Islet precursor cell (in vitro differentiated cells): ENCODE results near the gene CEP131.

ENCODE experiments used
- DNase-seq: peaks from one replicate; pipeline ENCODE4 v3.0.0-alpha.2; 2018

CEP131 gene

DNA sequence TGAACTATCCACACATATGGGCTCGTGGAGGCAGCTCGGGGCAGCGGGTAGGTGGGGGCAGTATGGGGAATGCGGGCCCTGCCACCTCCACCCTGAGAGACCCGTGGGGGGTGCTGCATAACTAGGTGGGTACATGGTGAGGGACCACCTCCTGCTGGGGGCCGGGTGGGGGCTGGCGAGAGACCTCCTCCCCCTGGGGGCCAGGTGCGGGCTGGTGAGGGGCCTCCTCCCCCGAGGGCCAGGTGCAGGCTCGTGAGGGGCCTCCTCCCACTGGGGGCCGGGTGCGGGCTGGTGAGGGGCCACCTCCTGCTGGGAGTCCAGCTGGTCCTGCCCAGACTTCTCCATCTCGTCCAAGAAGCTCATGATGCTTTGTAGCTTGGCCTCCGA lies 25.4 kb downstream of the CEP131 start:
- no peak for DNase-seq

DNA sequence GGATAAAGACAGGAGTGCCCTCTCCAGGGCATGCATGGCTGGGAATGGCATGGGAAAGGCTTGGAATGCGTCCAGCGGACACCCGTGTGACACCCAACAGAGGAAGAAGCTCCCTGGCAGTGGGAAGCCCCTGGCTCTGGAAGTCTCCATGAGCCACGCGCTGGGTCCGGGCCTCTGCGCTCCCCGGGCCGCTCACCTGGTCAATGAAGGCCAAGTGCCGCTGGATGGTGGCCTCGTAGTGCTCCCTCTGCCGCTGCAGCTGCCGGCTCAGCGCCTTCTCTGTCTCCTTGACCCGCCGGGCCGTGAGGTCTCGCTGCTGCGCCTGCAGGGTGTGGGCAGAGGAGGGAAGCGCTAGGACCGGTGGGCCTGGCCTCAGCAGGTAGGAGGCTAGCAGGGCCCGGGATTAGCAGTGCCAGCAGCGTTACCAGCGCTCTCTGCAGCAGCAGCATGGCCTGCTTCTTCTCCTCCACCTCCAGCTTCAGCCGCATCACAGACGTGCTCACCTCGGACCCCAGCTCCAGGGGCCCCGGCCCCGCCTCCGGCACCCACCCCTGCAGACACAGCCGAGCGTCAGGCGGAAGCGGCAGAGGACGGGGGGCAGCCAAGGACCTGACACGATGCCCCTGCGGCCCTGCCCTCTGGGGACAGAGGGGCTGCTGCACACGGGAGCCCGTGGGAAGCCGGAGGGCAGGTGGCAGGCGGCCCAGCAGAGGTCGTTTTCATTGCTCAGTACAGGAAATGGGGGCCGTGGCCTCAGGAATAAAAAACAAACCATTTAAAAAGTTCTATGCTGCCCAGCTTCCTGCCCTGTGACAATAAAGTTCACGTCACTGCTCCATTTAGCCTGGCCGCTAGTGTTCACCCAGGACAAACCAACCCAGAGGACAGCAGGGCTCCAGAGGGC lies 26.0 kb downstream of the CEP131 start:
- no peak for DNase-seq

DNA sequence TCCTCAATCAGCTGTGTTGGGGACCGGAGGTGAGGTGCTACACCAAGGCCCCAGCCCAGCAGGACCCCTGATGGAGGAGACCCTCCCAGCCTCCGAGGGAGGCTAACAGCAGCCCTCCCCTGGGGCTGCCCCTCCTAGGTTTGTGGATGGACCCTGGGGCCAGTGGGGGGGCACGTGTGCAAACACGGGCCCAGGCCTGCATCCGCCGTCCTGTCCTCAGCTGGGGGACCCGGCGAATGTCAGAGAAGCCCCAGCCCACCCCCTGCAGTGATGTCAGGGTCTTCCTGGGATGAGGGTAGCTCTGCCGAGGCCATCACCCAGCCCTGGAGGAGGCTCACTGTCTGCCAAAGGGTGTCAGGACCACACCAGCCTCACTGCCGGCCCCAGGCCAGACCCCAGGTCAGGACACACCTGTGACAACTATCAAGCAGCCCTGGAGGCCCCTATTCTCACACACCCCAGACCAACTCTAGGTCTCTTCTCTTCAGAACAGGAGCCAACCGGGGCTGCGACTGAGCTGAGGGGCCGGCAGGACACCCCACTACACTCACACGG lies 26.7 kb downstream of the CEP131 start:
- DNase-seq = no peak

DNA sequence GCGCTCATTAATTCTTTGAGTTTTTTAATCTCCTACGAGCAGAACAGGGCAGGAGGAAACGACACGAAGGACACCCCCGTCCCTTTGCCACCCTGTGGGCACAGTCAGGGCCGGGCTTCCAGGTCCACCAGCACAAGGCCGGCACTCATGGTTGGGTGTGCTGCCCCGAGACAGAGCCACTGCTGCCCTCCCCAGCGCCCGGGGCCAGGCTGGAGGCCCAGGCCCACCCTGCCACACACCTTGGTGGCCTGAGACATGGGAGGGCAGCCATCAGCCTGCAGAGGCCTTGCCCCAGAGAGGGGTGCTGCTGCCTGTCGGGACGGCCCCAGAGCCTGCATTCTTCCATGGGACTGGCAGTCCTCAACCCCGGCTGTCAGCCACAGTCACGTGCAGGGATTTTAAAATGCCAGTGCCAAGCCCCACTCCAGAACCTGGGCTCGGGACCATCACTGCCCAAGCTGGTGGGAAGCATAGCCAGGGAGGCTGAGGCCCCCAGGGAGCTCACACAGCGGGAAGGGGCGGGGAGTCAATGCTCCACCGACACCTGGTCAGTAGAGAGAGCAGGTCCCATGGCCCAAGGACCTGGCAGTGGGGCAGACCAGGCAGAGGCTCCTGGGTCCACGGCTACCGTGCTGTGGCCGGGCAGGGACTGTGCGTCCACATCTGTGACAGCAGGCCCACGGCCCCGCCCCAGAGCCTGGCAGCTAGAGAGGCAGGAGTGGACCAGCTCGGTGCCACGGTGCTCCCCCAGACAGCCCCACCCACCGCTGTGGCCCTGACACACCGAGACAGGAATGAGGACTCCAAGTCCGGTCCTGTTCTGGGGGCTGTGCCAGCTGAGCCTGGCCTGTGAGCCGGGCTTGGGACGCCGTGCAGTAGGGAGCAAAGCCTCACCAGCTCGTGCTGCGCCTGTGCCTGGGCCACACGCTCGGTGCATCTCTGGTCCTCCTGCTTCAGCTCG lies 27.5 kb downstream of the CEP131 start:
- DNase-seq = no peak

DNA sequence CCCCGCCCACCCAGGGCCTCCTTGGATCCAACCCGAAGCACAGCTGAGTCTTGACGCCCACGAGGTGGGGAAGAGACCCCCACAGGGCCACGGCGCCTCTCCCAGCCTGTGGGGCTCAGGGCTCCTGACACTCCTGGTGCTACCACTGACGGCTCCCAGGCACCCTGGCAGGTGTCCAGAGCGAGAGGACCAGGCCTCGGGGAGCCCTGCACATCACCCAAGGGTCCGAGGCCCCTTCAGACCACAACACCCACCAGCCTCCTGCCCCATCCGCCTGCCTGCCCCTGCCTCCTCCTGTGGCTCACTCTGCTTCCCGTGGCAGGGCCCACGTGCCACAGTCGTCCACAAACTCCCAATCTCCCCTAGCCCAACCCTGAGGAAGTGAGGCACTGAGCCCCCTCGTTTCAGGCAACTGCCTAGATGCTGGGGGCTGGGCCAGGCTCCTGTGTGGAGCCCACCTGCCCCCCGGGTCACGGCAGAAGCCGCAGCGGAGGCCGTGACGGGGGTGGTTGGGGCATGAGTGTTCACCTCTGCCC lies 28.5 kb downstream of the CEP131 start:
- no peak for DNase-seq

DNA sequence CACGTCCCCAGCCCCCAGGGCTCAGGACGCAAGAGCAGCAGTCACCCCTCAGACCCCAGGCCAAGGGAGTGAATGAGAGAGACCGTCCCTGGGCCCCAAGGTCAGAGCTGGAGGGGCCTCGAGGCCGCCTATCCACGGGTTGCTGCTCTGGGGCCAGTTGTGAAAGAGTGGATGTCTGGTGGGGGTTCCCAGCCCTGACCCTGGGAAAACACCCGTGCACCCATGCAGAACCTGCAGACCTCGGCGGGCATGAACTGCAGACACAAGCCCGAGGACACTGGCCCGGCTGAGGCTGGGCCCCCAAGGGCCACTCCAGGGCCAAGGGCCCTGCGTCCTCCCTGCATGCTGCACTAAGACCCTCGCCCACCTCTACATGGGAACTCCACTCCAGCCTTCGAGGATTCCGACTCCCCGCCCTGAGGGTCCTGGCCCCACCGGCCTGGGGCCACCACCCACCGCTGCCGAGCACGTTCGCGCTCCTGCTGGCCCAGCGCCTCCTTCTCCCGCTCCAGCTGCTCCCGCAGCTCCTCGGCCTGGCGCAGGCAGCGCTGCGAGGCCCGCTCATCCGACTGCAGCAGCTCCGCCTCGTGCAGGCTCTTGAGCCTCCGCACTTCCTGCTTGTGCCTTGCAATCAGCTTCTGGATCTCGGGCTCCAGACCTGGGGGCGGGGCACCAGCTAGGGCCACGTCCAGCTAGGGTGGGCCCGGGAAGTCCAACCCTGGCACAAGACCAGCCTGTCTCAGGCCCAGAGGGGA lies 29.1 kb downstream of the CEP131 start:
- DNase-seq = no peak

DNA sequence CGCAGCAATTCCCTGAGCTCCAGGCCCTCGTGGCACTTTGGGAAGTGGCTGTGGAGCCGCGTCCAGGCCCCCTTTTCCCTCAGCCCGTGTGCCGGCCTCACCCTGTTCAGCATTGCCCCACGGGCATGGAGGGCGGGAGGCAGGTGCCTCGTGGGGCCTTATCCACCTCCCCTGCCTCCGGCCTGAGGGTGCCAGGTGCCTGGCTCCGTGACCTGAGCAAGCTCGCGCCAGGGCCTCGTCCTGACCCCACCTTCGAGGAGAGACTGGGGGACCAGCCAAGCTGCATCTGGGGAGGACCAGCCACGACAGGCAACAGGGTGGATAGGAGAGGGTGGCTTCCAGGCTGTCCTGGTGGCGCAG lies 29.7 kb downstream of the CEP131 start:
- DNase-seq = no peak

DNA sequence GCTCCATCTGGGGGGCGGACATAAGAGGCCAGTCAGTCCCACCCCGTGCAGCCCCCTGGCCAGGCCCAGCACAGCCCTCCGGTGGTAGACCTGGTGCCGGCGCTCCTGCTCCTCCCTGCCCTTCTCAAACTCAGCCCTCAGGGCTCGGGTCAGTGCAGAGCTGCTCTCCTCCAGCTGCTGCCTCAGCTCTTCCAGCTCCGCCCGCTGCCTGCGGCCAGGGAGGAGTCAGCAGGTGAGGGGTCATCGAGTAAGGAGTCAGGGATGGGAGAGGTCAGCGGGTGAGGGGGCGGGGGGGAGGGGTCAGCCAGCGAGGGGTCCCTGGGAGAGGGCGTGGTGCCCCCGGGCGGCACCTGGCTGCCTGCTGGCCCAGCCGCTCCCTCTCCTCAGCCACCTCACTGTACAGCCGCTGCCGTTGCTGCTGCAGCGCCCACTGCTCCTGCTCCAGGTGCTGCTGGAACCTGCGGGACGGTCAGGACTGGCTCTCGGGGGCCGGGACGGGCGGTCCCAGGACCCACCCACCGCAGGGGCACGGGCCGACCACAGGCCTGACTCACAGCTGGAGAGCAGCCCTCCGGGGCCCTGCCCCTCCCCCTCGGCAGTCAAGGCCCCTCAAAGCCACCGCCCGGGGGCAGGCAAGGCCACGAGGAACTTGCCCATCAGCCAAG lies 30.2 kb downstream of the CEP131 start:
- peak; percentile 88 for DNase-seq

DNA sequence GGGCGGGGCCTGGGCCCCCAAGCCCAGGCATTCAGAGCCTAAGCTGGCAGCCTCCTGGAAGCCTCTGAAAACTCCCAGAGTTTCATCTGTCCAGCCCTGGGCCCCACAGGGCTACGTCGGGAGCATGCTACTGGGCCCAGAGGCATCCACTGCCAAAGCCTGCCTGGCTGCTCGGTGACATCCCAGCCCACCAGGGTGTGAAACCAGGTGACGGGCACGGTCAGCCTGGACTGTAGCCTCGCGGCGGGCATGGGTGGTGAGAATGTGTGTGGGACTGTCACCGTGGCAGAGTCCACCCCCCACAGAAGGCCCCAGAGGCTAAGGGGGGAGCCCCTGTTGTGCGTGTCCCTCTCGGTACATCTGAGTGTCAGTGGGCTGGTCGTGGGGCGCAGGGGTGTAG lies 31.1 kb downstream of the CEP131 start:
- DNase-seq = no peak

DNA sequence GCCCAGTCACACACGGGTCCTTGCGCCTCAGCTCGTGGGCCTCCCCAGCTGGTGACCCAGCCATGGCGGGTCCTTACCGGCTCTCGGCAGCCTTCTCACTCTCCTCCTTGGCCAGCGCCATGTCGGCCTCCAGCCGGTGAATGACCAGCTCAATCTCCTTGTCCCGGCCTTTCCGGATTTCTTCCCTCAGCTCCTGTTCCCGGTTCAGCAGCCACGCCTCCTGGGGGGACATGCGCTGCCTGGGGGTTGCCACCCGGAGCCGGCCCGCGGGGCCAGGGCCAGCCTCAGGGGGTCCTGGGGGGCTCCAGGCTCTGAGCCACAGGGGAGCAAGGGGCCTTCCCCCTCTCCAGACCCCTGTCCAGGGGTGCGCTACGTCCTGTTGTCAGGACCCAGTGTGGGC lies 31.6 kb downstream of the CEP131 start:
- no peak for DNase-seq

DNA sequence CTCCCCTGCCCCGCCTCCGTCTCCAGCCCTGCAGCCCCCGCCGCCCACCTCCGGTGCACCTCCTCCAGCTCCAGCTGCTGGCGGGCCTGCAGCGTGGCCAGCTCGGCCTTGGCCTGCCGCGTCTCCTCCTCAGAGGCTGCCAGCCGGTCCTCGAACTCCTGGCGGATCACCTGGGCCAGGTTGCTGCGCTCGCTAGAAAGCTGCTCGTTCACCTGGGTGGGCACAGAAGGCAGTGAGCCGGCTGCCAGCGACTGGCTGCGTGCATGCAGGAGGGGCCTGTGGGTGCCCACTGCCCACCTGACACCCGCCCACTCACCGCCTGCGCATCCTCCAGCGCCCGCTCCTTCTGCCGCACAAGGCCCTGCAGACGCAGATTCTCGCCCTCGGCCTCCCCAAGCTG lies 32.2 kb downstream of the CEP131 start:
- no peak for DNase-seq

DNA sequence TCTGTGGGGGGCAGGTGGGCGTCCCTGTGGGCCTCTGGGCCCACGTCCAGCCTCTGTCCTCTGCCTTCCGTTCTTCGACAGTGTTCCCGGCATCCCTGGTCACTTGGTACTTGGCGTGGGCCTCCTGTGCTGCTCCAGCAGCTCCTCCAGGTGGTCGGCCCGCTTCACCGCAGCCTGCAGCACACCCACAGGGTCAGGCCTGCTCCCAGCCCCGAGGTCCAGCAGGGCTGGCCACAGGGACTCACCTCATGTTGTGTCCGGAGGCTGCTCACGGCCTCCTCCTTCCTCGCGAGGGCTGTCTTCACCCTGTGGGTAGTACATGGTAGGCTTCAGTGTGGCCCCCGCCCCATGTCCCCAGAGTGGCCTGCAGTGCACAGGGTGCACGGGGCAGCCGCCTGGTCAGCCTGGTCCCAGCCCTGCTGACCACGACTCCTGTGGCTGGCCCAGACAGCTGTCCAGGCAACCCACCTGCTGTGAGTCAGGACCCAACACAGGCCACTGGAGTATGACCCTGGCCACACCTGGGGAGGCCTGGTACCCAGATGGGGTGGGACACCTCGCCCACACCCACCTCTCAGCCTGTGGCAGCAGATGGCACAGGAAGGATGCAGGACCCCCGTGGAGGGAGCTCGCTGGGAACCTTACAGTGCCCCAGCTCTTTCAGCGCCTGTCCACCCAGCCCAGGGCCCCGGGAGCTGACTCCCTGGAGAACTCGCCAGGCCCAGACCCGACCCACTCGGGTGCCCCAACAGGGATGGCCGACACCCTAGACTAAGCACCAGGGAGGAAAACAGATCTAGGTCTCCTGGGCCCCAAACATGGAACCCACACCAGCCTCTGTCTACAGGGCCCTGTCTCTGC lies 32.9 kb downstream of the CEP131 start:
- peak; percentile 80 for DNase-seq

DNA sequence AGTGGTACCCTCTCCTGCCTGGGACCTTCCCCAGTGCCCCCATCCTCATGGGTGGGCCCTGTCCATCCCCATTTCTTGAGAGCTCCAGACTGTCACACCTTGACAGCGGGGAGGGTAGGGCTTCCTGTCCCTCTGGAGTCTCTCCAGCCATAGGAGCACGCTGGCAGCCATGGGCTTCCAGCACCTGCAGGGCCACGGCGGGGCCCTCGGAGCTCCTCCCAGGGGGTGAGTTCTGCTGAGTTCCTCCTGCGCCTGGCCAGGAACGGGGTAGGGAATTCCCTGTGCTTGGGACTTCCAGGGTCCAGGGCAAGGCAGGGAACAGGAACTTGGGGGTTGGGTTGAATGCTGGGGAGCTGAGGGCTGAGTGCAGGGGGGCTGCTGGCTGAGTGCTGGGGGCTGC lies 33.7 kb downstream of the CEP131 start:
- no peak for DNase-seq

DNA sequence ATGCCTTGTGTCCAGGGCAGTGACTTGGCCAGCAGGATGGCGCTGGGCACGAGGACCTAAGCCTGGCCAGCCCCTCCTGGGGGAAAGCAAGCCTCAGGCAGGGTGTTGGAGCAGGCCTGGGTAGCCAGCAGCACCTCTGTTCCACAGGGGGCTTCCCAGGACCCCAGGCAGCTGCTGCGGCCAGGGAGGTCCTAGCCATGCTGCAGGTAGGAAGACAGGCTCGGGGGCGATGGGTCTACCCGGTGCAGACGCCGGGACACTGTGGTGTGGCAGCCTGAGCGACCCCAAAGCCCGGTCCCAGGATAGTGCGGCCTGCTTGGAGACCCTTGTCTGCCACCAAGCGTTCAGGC lies 34.3 kb downstream of the CEP131 start:
- no peak for DNase-seq

DNA sequence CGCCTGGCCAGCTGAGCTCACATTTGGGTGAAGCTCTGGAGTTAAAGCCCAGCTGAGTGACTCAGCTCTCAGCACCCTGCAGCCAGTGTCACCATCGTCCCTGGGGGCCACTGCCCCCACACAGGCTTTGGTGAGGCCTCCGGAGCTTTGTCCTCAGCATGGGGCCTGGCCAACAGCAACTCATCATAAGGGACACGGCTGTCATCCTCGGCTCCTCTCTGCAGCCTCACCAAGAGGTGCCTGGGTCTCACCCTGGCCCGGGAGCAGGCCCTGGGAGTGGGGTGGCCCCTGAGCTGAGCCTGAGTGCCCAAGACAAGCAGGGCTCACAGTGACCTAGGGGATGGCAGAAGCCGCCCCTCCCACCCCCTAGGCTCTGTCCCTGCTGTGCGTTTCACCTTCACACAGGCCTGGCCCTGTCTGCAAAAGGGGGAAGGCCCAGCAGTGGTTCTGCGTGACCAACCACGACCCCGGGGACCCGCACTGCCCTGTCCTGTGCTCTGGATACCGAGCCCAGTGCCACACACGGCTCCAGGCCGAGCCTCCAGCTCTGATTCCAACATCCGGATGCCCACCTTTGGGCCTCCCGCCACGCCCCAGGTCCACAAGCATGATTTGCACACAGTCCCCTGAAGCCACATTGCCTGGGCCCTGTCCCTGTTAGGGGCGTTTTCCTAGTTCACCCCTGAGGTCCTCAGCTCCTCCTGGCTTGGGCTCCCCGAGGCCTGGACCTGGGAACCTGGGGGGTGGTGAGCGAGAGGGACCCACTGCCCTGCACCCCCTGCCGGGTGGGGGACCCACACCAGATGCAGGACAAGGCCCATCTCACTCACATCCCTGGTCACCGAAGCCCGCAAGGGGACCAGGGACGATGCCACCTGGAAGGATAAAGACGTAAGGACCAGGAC lies 34.9 kb downstream of the CEP131 start:
- no peak for DNase-seq

DNA sequence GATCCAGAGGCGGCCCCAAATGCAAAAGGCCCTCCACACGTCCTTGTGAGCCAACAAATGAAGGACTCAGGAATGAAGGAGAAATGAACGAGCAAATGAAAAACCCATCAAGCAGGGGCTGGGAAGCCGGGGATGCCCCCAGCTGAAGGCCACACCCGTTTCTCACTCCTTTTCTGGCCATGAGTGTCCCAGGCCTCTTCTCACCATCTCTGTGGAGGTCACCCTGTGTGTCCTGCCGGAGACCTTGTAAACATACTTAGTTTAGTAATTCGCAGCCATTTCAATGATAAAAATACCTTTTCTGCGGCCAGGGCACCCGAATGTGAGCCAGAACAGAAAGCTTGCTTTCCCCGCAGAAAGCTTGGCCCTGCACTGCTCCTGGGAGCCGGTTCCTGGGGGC lies 35.6 kb downstream of the CEP131 start:
- DNase-seq = no peak

DNA sequence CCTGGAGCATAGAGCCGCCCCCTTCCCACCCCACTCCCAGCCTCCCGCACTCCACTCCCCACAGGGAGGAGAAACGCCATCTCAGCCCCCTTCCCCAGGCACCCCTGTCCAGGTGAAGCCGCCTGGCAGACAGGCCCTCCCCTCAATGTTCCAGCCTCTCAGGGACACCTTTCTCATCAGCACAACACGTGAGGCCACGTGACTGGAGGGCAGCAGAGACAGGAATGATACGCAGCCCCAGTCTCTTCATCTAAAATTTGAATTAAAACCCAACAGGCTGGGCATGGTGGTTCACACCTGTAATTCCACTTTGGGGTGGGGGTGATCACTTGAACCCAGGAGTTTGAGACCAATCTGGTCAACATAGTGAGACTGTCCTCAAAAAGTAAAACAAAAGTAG lies 36.6 kb downstream of the CEP131 start:
- no peak for DNase-seq

DNA sequence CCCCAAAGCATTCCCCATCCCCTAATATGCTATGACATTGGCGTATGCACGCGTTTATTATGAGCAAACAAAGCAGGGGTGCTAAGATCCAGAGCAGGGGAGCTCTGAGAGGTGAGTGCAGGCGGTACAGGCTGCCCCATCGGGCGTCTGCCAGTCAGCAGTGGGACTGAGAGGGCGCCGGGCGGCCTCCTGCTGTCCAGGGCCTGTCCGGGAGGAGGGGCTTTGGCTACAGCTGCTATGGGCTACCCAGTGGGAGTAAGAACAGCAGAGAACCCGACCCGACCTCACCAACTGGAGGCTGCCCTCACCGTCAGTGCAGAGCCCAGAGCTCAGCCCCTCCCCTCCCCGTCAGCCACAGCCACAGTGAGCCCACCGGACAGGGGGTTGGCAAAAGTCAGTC lies 38.2 kb downstream of the CEP131 start:
- DNase-seq = no peak

DNA sequence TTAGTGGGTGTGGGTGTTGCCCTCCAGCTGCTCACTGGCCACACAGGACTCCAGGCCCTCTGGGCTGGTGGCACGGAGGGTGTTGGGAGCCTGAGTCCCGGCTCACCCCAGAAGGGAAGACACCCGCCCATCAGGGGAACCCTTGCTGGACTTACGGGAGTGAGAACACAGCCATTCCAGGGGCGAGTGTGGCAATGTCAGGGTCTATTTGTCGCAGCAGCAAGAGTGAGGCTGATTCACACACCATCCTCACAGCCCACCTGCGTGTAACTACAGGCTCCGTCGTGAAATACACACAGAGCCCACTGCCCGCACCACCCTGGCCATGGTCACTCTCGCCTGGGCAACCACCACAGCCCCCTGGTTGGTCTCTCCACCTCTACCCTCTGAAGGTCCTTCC lies 39.0 kb downstream of the CEP131 start:
- DNase-seq = no peak

DNA sequence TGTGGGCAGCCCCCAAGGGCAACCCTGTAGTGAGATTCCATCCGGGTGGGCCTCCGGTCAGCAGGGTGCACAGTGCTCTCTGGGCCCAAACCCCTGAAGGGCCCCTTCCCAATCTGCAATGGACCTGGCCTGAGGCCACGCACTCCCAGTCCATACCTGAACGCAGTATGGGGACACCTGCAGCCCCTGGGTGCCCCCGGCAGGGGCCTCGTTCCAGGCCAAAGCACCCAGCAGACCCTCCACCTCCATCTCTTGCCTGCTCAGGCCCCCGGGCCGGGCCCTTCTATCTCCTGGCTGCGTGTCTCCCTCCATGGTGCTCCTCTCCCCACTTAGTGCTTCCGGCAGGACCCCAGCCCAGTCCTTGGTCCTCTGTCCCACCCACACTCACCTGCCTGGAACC lies 39.4 kb downstream of the CEP131 start:
- DNase-seq = no peak
